NCI-H2107 treated with DMSO at 0.1 percent for 48 hours (cell line): ENCODE results near the gene PTCHD1.
A peak's percentile ranks its signal among the peaks of the same experiment; 100 is the strongest.

Source experiments
- DNase-seq: peaks from one replicate; lab custom pipeline; 2025; ENCODE audit not compliant: unreplicated experiment; lab: John Stamatoyannopoulos, UW

PTCHD1 gene

GRCh38 chrX:23344904-23345271, 10.2 kb downstream of the PTCHD1 start:
- no peak for DNase-seq

GRCh38 chrX:23356189-23356588, 21.5 kb downstream of the PTCHD1 start:
- DNase-seq, result no peak

GRCh38 chrX:23364416-23364815, 29.8 kb downstream of the PTCHD1 start:
- DNase-seq, result no peak

- peak; percentile 9 for DNase-seq
These were observed 30.9 kb downstream of the PTCHD1 start for GRCh38 chrX:23365541-23365940.

- DNase-seq, result no peak
These were observed 32.3 kb downstream of the PTCHD1 start for GRCh38 chrX:23366914-23367313.

- DNase-seq, result no peak
These were observed 34.4 kb downstream of the PTCHD1 start for GRCh38 chrX:23369027-23369426.

GRCh38 chrX:23372220-23372902, 37.7 kb downstream of the PTCHD1 start:
- no peak for DNase-seq

- DNase-seq, result no peak
These were observed 38.6 kb downstream of the PTCHD1 start for GRCh38 chrX:23373129-23373804.

- DNase-seq, result no peak
These were observed 39.6 kb downstream of the PTCHD1 start for GRCh38 chrX:23374291-23374690.

- DNase-seq, result no peak
These were observed 41.9 kb downstream of the PTCHD1 start for GRCh38 chrX:23376581-23376980.

GRCh38 chrX:23380581-23380980, 45.9 kb downstream of the PTCHD1 start:
- DNase-seq, result no peak

GRCh38 chrX:23381099-23382087, 46.7 kb downstream of the PTCHD1 start:
- no peak for DNase-seq

GRCh38 chrX:23382572-23382971, 47.9 kb downstream of the PTCHD1 start:
- no peak for DNase-seq

- no peak for DNase-seq
These were observed 48.8 kb downstream of the PTCHD1 start for GRCh38 chrX:23383411-23383810.

GRCh38 chrX:23385242-23385641, 50.6 kb downstream of the PTCHD1 start:
- DNase-seq, result no peak

GRCh38 chrX:23386260-23386659, 51.6 kb downstream of the PTCHD1 start:
- no peak for DNase-seq

- DNase-seq, result no peak
These were observed 52.1 kb downstream of the PTCHD1 start for GRCh38 chrX:23386726-23387125.

- DNase-seq, result no peak
These were observed 53.0 kb downstream of the PTCHD1 start for GRCh38 chrX:23387550-23388184.

- no peak for DNase-seq
These were observed 54.6 kb downstream of the PTCHD1 start for GRCh38 chrX:23389196-23389792.

- no peak for DNase-seq
These were observed 56.3 kb downstream of the PTCHD1 start for GRCh38 chrX:23390979-23391378.

GRCh38 chrX:23392195-23392594, 57.5 kb downstream of the PTCHD1 start:
- no peak for DNase-seq
